DOHH2 (cell line): ENCODE data around the gene RNF223.

Source experiments
- EZH2phosphoT487 ChIP-seq: fragments of 200-600 bp; sonication (generic); IDR thresholded peaks from 2 replicates; pipeline ENCODE4 v1.6.1; 2017; ENCODE audit warnings: borderline replicate concordance, mild to moderate bottlenecking, antibody characterized with exemption, low read length, moderate library complexity, mixed read lengths
- TF ChIP-seq, protein P1 (sequence below): fragments of 200-600 bp; sonication (generic); IDR thresholded peaks from one replicate; pipeline ENCODE4 v1.5.1; 2014; ENCODE audit warnings: antibody characterized with exemption, mild to moderate bottlenecking, low read depth, low read length; ENCODE audit not compliant: poor library complexity, severe bottlenecking

DNA sequence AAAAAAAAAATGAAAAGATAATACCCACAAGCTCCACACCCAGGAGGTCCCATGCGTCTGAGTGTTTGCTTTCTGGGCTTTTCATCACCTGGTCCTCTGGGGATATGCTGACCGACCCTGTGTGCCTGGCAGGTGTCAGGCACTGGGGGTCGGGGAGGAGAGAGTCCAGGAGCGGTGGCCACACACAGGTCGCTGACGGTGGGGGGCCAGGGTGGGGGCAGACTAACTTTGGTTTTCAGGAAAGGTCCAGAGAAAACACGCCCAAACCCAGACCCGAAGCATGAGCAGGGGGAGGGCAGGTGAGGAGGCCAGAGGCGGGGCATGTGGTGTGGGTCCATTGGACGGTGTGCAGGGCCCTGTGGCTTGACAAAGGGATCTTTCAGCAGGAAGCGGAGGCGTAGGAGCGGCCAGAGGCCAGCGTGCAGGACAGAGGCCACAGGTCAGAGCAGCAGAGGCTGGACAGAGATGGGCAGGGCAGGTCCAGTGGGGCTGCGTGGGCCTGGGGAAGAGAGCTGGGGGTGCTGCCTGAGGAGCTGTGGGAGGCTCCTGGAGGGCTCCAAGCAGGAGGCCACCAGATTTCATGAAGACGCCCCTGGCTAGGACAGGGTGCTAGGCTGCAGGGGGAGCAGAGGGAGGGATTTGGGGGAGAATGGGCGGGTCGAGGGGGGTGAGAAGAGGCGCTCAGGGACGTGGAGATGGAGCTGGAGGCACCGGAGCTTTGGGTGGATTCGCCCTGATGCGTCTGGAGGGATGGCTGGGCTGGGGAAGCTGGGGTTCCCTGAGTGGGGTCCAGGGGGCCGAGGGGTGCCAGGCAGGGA, 15.8 kb downstream of the RNF223 start:
- TF ChIP-seq, protein P1, sequence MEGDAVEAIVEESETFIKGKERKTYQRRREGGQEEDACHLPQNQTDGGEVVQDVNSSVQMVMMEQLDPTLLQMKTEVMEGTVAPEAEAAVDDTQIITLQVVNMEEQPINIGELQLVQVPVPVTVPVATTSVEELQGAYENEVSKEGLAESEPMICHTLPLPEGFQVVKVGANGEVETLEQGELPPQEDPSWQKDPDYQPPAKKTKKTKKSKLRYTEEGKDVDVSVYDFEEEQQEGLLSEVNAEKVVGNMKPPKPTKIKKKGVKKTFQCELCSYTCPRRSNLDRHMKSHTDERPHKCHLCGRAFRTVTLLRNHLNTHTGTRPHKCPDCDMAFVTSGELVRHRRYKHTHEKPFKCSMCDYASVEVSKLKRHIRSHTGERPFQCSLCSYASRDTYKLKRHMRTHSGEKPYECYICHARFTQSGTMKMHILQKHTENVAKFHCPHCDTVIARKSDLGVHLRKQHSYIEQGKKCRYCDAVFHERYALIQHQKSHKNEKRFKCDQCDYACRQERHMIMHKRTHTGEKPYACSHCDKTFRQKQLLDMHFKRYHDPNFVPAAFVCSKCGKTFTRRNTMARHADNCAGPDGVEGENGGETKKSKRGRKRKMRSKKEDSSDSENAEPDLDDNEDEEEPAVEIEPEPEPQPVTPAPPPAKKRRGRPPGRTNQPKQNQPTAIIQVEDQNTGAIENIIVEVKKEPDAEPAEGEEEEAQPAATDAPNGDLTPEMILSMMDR, result no peak
- no peak for TF ChIP-seq EZH2phosphoT487
